ENCODE measurements around the gene TSHZ2.
"Not testable (repeated sequence)": the region's sequence is repeated elsewhere in the genome, so short reads cannot be mapped to it uniquely, and the experiment has no call there.

Gene TSHZ2

DNA sequence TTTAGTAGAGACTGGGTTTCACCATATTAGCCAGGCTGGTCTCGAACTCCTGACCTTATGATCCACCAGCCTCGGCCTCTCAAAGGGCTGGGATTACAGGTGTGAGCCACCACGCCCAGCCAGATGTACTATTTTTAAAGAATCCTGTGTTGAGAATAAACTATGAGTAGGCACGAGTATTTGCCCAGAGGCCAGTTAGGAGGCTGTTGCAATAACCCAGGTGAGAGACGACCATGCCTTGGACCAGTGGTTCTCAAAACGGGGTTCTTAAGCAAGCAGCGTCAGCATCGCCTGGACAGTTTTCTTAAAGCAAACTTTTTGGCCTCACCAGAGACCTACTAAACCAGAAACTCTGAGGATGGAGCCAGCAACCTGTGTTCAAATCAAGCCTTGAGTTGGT lies 362.7 kb downstream of the TSHZ2 start:
- no peak for DNase-seq

DNA sequence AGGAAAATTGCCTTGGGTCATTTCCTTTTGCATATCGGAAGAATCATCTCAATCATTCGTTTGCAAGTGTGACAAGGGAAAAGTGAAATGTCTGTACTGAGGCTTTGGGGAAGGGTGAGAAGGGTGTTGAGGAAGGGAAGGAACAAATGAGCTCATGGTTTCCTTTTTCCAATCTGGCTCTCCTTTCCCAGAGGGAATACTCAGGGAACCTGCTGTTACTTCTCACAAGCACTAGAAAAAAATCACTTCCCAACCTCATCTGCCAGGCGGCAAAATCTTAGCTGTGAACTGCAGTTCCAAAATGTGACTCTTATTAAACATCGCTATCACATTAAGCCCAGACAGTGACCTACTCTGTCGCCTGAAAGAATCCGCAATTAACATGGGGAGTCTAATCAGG lies 363.4 kb downstream of the TSHZ2 start:
- DNase-seq, result no peak

DNA sequence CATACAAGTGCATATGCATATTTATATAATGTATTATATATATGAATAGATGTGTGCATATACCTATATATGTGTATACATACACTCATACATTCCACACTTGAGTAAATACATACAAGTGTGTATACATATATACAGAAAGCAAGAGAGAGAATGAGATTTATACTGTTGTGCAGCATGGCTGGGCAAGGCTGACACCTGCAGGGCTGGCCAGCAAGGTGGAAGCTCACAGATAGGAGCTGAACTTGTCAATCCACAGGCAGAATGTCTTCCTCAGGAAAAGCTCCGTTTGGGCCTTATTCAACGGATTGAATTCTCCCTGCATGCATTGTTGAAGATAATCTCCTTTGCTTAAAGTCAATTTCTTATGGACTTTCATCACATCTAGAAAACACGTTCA lies 364.7 kb downstream of the TSHZ2 start:
- no peak for DNase-seq

DNA sequence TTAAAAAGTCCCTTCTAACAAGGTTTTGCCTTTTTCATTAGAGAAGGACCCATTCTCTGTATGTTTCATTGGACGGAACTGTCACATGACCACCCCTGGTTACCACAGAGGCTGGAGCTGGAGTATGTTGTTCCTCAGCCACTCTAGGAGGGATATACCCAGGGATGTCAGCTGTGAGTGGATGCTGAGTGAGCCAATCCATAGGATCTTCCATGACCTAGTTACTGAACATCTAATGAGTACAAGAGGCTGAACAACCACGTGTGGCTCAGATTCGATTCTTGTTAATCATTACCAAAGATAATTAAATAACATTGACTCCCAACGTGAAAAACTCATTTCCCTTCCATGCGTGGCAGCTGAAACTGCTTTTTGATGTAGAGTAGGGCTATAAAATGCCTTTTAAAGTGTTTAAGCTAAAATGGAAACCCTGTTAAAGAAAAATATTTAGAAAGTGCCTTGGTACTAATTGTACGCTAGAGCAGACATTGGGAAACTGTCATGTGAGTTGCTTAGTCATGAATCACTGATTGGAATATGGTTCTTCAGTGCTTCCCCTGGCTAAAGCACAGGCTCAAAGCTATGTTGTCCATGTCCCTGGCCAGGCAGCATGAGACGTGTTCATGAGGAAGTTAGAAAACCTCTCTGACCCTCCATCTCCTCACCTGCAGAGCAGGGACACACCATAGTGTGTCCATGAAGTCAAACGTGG lies 365.4 kb downstream of the TSHZ2 start:
- no peak for DNase-seq

DNA sequence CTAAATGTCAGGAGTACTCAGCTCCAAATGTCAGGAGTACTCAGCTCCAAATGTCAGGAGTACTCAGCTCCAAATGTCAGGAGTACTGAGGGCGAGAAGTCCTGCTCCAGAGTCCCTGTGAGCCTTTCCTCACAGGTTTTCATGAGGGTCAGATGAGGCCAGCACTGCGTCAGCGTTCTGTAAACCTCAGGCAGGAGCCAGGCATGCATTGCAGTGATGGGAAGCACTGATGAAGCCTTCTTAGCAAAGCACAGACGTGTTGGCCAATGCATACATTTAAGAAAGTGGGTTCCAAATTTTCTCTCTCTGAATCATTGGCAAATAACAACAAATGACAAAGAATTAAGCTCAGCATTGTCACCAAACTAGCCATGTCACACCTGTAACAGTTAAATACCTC lies 366.6 kb downstream of the TSHZ2 start:
- DNase-seq, result no peak

DNA sequence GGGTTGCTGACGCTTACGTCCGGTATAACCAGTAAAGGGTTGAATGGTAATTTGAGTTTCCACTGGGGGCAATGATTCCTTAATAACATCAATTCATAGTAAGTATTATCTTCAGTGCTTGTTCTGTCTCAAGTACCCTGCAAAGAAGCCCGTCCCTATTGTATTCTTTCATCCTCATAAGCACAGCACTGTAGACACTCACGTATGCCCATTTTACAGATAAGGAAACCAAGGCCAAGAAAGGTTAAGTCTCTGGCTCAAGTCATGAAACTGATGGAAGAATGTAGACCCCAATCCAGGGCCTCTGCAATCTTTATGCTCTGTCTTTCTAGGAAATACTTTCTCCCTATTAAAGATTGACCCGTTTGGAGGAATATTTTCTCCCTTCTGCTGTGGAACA lies 370.3 kb downstream of the TSHZ2 start:
- no peak for DNase-seq

DNA sequence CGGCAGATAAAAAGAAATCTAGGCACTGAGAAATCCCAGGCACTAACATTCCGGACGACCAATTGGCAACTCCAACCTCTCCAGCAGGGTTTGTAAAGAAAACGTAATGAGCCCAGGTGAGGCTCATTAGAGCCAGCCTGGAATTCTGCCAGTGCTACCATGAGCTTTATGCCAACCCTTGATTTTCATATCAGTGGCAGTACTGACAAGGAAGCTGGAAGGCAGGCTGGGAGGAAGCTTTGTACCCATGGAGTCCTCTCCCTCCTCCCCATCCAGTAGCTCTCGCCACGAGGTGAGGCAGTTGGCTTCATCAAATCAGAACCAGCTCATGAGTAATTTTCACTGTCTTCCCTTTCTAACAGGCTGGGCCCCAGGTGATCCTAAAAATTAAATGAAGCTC lies 371.3 kb downstream of the TSHZ2 start:
- DNase-seq, result no peak

DNA sequence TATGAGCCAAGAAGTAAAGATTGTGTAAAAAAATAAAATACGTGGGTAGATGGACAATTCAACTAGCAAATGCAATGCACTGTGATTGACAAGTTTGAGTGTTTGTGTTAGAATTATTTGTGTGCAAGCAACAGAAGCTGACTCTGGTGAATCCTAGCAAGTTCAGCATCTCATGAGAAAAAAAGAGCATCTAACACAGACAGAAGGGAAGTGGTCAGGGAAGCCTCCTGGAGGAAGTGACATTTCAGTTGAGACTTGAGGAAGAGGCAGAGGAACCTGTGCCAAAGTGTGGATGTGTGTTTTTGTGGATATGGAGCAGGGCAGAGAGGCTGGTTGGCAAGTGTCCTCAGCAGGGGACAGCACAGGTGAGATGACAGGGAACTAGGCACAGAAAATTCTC lies 372.7 kb downstream of the TSHZ2 start:
- DNase-seq, result no peak

DNA sequence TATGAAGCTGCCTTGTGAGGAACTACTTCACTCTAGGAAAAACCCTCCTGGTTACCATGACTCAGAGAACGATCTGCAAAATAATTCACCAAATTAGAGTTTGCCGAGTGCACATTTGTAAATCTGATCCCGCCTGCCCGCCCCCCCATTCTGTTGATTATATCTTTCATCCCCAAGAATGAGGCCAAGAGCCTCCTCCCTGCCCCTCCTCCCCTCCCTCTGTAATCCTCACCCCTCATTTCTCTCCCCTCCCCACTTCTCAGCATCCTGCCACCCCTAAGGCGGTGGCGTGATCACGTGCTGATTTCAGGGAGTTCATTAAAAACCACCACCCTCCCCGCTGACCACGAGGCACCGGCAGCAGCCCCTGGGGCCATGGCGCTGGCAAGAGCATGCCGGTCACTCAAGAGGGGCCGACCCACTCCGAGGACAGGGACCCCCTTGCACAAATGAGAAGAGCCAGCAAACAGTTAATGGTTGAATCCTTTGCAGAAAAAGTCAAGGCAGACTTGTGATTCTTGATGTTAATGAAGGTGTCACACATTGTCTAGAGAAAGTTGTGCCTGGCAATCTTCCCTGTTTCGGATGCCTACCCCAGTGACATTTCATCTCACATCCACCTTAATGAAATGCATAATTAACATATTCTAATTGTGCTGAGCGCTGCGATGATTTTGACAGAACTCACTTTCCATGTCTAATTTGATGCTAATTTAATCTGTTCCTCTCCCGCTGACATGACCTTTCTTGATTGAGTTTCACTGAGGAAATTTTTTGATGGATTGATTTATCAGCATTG lies 373.6 kb downstream of the TSHZ2 start:
- DNase-seq, result peak in 1 of 58 donors; percentile 16

DNA sequence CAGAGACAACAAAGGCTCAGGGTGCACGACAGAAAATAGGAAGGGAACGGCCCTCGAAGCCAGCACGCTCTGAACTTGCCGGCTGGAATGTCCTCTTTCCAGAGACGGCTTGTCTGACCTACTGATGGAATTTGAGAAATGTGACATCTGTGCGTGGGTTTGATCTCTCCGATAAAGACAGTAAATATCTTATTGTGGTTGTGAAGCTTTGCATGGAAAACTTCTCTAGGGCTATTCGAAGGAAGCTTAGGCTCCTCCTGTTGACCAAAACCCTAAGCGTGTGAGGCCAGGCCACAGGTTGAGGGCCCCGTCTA lies 374.1 kb downstream of the TSHZ2 start:
- no peak for DNase-seq

DNA sequence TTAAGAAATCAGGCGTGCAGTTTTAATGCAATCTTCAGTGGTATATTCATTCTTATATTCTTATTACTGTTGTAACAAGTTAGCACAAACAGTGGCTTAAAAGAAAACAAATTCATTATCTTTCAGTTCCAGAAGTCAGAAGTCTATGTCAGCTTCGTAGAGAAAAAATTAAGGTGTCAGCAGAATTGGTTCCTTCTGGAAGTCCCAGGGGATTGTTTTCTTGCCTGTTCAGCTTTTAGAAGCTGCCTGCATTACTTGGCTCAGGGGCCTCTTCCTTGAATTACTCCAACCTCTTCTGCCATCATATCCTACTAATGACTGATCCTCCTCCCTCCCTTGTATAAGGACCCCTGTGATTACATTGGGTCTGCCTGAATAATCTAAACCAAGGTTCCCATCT lies 377.6 kb downstream of the TSHZ2 start:
- DNase-seq, result no peak

DNA sequence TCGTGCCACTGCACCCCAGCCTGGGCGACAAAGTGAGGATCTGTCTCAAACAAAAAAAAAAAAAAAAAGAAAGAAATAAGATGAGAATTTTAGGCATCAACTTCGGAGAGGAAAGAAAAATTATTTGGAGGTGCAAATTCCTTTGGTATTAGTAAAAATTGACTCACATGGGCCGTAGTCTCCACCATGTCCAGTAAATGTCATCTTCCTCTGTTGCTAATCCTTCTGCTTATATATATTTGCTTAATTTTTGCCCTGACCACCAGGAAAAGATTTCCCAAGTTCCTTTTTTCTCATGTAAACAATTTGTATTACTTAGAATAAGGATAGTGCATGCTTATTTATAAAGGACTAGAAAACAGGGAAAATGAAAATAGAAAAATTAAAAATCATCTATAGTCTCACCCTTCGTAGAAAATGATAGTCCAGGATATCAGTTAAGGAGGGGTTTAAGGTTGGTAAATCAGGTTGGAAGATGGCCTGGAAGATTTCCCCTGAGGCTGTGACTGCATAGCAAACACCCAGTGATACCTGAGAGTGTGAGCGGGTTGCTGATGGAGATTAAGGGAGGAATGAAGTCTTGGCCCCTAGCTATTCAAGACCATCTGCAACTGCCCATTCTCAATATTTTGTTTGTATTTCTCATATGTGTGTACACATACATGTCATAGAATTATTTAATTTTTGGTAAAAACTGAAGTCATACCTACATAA lies 380.7 kb downstream of the TSHZ2 start:
- no peak for DNase-seq

DNA sequence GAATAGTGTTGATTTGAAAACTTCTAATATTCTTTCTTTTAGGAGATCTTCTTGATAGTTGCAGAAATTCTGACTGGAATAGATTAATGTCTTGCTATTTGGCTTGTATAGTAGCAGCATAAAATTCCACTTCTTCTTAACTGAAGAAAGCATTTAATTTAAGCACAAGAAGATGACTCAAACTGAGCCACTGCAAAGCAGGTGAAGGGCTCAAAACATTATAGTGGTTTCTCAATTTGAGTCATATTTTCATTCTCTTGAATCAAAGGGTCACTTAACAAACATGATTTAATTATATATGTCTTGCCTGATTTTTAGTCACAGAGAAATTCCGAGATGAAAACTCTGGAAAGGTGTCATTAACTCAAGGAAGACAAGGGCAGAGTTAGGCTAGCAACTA lies 382.2 kb downstream of the TSHZ2 start:
- DNase-seq, result no peak

DNA sequence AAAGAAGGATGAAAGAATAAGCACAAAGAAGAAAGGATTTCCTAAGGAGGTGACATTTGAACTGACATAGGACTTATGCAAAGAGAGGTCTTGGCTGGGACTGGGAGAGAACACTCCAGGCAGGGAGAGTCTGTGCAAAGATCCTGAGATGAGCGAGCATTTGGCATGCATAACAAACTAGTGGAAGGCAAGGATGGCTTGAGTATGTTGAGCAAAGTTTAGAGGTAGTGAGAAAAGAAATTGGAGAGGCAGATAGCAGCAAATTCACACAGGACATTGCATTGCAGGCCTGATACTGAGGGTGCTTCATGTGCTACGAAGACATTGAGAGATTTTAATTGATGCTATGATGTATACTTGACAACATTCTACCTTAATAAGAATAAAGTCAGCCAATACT lies 383.6 kb downstream of the TSHZ2 start:
- no peak for DNase-seq

DNA sequence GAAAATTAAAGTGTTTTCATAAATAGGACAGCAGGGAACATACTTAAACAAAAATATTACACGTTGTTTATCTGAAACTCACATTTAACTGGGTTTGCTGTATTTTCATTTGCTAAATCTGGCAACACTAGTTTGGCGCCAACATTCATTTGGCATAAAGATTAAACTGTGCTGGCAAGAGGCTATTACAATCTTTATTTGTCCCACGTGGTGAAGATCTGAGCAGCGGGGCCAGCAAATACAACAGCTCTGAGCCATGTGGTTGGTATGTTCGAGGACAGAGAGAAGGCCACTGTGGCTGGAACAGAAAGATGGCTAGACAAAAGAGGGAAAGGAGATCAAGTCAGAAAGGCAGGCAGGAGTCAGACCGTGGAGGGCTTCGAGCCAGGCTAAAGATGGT lies 387.3 kb downstream of the TSHZ2 start:
- DNase-seq, result no peak

DNA sequence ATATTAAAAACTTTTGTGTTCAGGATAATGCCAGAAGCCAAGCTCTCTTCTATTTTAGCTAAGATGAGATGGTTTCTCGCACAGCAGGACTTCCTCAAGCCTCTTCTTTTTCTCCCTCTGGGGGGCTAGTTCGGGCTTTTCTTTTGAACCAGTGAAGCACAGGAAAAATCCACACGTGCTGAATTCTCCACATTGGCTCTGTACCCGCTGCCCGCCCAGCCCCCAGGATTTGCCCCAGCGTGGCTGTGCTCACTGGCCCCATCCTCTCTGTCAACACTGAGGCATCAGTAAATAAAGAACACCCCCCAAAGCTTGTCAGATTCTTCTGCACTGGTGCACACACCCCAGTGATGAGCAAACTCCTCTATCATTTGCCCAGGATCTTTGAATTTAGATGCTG lies 388.7 kb downstream of the TSHZ2 start:
- DNase-seq, result no peak

DNA sequence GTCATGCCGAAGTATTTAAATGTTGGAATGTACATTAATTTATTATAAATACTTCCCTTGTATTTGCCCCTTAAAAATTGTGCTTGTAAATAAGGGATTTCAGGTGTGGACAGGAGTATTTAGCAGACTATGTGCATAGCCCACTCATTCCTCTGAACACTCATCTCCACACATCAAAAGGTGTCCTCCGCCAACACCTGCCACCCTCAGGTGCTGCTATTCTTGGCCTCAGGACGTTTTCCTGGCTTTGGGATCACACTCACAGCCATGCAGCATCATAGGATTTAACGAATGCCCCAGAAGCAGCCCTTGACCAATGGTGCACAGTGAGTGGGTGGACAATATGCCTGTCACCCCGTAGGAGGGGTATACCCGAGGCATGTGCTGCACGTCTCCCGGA lies 390.6 kb downstream of the TSHZ2 start:
- no peak for DNase-seq

DNA sequence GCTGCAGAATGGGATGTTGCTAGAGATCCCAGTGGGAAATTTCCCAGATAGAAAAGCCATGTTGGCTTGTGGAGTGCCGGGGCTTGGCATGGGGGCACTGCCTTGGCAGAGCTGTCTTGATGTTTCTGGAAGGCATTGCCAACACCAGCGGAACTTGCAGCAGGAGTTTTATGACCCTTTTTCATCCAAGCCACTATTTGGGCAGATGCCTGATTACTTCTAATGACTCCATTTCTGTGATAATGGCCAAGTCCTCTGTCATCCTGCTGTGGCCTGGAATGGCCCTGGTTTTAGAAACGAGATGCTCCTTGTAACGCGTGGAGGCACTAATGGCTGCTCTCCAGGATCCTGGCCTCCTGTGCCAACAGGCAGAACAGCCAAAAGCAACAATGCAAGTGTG lies 392.5 kb downstream of the TSHZ2 start:
- DNase-seq, result peak in 20 of 58 donors; percentile 2 to 59 (median 16)

DNA sequence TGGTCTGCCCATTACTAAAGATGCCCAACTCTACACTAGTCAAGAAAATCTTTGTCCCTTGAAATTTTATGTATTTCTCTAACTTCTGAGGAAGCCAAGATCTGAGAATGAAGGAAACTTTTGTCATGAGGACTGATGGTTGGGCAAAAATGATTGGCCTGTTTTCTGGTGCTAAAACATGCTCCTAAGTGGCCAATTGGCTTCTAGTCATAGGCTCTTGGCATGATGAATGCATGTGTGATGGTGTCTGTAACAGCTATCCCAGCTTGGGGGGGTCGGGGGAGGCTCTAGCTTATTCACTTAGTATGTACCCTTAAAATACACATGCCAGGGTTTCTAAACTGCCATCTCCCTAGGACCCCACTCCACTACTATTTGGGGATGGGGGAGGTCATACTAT lies 392.9 kb downstream of the TSHZ2 start:
- DNase-seq, result no peak

DNA sequence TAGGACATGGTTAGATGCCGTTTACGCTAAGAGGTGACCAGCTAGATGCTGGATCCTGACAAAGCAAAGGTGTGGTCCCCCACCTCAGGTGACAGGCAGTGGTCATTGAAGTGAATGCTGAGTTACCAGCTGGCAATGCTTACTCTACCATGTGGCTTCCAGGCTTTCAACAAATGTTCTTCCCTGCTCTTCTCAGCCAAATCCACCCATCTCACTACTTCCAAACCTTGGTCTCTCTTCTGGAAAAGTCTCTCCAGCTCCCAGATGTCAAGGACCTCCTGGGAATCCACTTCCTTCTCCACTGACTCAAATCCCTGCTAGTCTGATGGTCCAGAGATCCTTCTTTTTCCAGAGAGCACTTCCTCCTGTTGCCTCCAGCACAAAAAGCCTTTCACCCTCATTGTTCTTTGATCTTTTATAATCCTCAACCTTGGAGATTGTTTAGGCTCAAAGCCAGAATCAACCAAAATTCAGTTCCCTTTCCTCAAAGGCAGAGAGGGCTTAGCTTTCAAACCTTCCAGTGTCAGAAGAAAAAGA lies 393.4 kb downstream of the TSHZ2 start:
- DNase-seq, result no peak

DNA sequence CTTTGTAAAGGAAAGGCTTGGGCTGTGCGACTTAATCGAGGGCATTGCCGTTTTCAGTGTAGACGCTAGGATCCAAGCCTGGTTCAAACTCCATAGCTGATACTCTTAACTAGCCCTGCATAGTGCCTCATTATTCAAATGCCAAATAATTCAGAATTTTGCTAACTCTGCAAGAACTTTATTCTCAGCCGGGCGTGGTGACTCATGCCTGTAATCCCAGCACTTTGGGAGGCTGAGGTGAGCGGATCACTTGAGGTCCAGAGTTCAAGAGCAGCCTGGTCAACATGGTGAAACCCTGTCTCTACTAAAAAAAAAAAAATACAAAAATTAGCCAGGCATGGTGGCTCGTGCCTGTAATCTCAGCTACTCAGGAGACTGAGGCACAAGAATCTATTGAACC lies 394.8 kb downstream of the TSHZ2 start:
- DNase-seq, result not testable (repeated sequence)

DNA sequence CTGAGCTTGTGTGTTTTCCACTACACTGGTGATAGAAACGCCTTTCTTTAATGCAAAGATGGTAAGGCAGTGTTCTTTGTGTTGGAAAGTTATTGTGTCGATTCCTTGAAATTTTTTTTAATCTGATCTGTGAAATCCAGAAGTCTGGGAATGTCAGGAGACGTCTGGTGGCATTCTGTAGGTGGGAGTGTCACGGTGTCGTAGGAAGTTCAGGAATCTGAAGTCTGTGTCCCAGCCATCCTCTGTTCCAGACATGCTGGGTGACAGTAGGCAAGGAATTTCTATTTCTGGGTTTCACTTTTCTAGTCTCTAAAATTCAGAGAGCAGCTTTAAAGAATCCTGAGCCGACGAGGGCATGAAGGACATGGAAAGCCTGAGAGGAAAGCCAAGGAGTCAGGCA lies 397.7 kb downstream of the TSHZ2 start:
- no peak for DNase-seq

Data from anterior cingulate cortex (tissue), 58 donors.